ENCODE results near the gene C10orf53.
"Not testable (repeated sequence)": the region's sequence is repeated elsewhere in the genome, so short reads cannot be mapped to it uniquely, and the experiment has no call there.

C10orf53 gene

GRCh38 chr10:49688920-49689319 lies 9.5 kb downstream of the C10orf53 start:
- DNase-seq, result no peak

GRCh38 chr10:49689882-49690510 lies 10.5 kb downstream of the C10orf53 start:
- DNase-seq, result no peak

- no peak for DNase-seq
Measured at GRCh38 chr10:49690698-49691356, 11.4 kb downstream of the C10orf53 start.

GRCh38 chr10:49691588-49691987 lies 12.1 kb downstream of the C10orf53 start:
- DNase-seq, result no peak

GRCh38 chr10:49694466-49694865 lies 15.0 kb downstream of the C10orf53 start:
- DNase-seq, result no peak

GRCh38 chr10:49696311-49696710 lies 16.9 kb downstream of the C10orf53 start:
- DNase-seq, result no peak

- DNase-seq, result no peak
Measured at GRCh38 chr10:49698679-49699078, 19.2 kb downstream of the C10orf53 start.

- no peak for DNase-seq
Measured at GRCh38 chr10:49700211-49700610, 20.8 kb downstream of the C10orf53 start.

GRCh38 chr10:49700997-49701396 lies 21.5 kb downstream of the C10orf53 start:
- DNase-seq, result no peak

GRCh38 chr10:49707585-49707984 lies 28.1 kb downstream of the C10orf53 start:
- no peak for DNase-seq

- no peak for DNase-seq
Measured at GRCh38 chr10:49709934-49710333, 30.5 kb downstream of the C10orf53 start.

GRCh38 chr10:49710966-49711365 lies 31.5 kb downstream of the C10orf53 start:
- DNase-seq, result no peak

- no peak for DNase-seq
Measured at GRCh38 chr10:49711481-49711880, 32.0 kb downstream of the C10orf53 start.

GRCh38 chr10:49713266-49713665 lies 33.8 kb downstream of the C10orf53 start:
- DNase-seq, result no peak

- not testable (repeated sequence) for DNase-seq
Measured at GRCh38 chr10:49715157-49715556, 35.7 kb downstream of the C10orf53 start.

- DNase-seq, result no peak
Measured at GRCh38 chr10:49726593-49726992, 47.1 kb downstream of the C10orf53 start.

GRCh38 chr10:49733866-49734265 lies 54.4 kb downstream of the C10orf53 start:
- DNase-seq, result no peak

GRCh38 chr10:49734676-49735075 lies 55.2 kb downstream of the C10orf53 start:
- DNase-seq, result no peak

- no peak for DNase-seq
Measured at GRCh38 chr10:49735161-49735560, 55.7 kb downstream of the C10orf53 start.

- DNase-seq, result no peak
Measured at GRCh38 chr10:49735848-49736563, 56.6 kb downstream of the C10orf53 start.

- DNase-seq, result no peak
Measured at GRCh38 chr10:49736564-49737113, 57.2 kb downstream of the C10orf53 start.

GRCh38 chr10:49737474-49738201 lies 58.2 kb downstream of the C10orf53 start:
- no peak for DNase-seq
